ENCODE data around the gene CRELD1.

GRCh38 chr3:9966841-9967240, 33.2 kb downstream of the CRELD1 start:
- TF ChIP-seq, protein P1, sequence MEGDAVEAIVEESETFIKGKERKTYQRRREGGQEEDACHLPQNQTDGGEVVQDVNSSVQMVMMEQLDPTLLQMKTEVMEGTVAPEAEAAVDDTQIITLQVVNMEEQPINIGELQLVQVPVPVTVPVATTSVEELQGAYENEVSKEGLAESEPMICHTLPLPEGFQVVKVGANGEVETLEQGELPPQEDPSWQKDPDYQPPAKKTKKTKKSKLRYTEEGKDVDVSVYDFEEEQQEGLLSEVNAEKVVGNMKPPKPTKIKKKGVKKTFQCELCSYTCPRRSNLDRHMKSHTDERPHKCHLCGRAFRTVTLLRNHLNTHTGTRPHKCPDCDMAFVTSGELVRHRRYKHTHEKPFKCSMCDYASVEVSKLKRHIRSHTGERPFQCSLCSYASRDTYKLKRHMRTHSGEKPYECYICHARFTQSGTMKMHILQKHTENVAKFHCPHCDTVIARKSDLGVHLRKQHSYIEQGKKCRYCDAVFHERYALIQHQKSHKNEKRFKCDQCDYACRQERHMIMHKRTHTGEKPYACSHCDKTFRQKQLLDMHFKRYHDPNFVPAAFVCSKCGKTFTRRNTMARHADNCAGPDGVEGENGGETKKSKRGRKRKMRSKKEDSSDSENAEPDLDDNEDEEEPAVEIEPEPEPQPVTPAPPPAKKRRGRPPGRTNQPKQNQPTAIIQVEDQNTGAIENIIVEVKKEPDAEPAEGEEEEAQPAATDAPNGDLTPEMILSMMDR (IDR thresholded peaks at IDR 0.05; ENCODE audit: low read length), result no peak
- no peak for TF ChIP-seq EZH2 (optimal IDR thresholded peaks at IDR 0.05; ENCODE audit: low read depth, low read length)
- no peak for TF ChIP-seq EZH2phosphoT487 (IDR thresholded peaks at IDR 0.05; ENCODE audit: low read length)

All from MM.1S (cell line).